ENCODE measurements around the gene JAK2.

DNA sequence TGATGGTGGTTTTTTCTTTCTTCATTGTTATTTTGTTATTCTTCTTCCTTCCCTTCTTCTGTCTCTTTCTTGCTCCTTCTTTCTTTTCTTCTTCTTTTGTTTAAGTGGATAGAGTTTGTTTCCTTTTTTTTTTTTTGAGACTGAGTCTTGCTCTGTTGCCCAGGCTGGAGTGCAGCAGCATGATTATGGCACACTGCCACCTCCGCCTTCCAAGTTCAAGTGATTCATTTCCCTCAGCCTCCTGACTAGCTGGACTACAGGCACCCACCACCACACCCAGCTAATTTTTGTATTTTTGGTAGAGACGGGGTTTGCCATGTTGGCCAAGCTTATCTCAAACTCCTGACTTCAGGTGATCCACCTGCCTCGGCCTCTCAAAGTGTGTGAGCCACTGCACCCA lies 40.3 kb downstream of the JAK2 start:
- TF ChIP-seq ZC3H10 (CRISPR knock-in tag; IDR thresholded peaks at IDR 0.05): no peak
- TF ChIP-seq ZNF8 (CRISPR knock-in tag; IDR thresholded peaks at IDR 0.05): no peak
- no peak for TF ChIP-seq TCF4 (CRISPR knock-in tag; IDR thresholded peaks at IDR 0.05; ENCODE audit: borderline replicate concordance)
- no peak for TF ChIP-seq PATZ1 (CRISPR knock-in tag; IDR thresholded peaks at IDR 0.05; ENCODE audit: borderline replicate concordance)
- TF ChIP-seq PPARA (CRISPR knock-in tag; IDR thresholded peaks at IDR 0.05; ENCODE audit: borderline replicate concordance): no peak
- TF ChIP-seq TOX (CRISPR knock-in tag; IDR thresholded peaks at IDR 0.05; ENCODE audit: borderline replicate concordance): no peak
- no peak for TF ChIP-seq ZFP30 (CRISPR knock-in tag; IDR thresholded peaks at IDR 0.05)
- no peak for TF ChIP-seq ESRRG (CRISPR knock-in tag; IDR thresholded peaks at IDR 0.05)
